ENCODE results near the gene TMEM42. TPM values are rescaled to one million over a fixed set of nuclear protein-coding genes. Genes with fewer than 3 reads are reported as not detected.

The TMEM42 gene
- total and polyA plus RNA-seq, 2 of the 8 experiments (the other 6 are each of a cell fraction or from before 2014, with no cell fraction given) = 11.2 to 41.4 TPM

DNA sequence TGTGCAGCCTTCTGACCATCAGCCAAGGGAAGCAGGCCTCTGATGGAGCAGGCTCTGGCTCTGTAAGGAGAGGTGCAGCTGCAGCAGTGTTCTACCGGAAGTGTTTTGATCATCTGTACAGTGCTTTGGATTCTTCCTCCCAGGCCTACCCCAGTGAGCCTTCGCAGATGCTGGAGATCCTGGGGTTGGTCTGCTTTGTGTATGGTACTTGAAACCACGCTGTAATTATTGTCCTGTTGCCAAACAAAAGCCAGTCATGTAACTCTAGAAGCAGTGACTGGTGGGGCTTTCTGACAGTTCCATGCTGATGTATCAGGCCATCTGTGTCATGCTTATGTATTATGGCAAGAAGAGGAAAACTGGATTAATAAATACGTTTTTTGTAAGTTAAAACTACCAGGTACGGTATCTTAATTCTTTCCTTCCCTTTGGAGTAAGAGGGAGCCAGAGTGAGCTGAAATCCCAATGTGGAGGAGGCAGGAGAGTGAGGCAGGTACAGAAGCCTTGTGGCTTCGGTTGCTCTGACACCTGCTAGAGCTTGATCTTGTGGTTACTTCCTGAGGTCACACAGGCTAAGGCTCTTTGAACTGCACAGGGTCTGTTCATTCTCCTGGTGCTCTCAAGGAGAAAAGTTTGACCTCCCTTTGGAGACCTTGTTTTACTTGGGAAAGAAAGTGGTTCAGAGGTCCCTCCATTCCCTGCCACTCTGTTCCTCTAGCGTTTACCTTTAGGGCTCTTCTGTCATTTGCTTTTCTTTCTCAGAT is 3.7 kb downstream of the TMEM42 start:
- Histone ChIP-seq H2BK12ac (ENCODE audit: low read depth, low read length) (no peak overlapping the region), H2BK120ac (replicated peaks; ENCODE audit: low read depth, low read length) (no peak overlapping the region), H3K36me3 (ENCODE audit: control insufficient read depth in 2 of 4, insufficient read depth in 4 of 4, low read length in 3 of 4) (no peaks in the 10 kb centered on the region), H3K18ac (ENCODE audit: extremely low read depth, low read length) (no peak overlapping the region), H3K4me1 (replicated peaks in 1 of 4; ENCODE audit: control insufficient read depth in 3 of 4, insufficient read depth in 4 of 4, low read length in 3 of 4) (peaks cover 0 to 5% (median 4%) of the 10 kb centered on the region in 4 experiments; a peak in 5 of 7 replicates), H3K4me3 (ENCODE audit: extremely low read depth in 1 of 4, insufficient read depth in 2 of 4, low read depth in 3 of 4, low read length in 4 of 4) (no peak overlapping the region), H3K4ac (replicated peaks; ENCODE audit: insufficient read length, low read depth, low read length) (no peak overlapping the region), H3K27ac (ENCODE audit: low read depth, low read length) (no peak overlapping the region), H3K9me3 (ENCODE audit: insufficient read depth in 2 of 2, low read depth in 1 of 2, low read length in 1 of 2) (no peaks in the 10 kb centered on the region), H2AK5ac (ENCODE audit: low read depth, low read length) (no peak overlapping the region), H2BK5ac (ENCODE audit: low read depth, low read length) (no peak overlapping the region), H3K79me1 (ENCODE audit: low read depth, low read length) (no peaks in the 10 kb centered on the region; the same call in none of the 2 replicates), H4K8ac (ENCODE audit: extremely low read depth, insufficient read depth, low read length) (no peak overlapping the region), H2AFZ (ENCODE audit: low read length) (no peak overlapping the region), H4K5ac (ENCODE audit: insufficient read length, low read depth, low read length) (no peak overlapping the region), H3K14ac (ENCODE audit: insufficient read length) (no peak overlapping the region), H4K91ac (replicated peaks; ENCODE audit: insufficient read length, low read length) (no peak overlapping the region), H3K27me3 (replicated peaks in 1 of 4; ENCODE audit: control insufficient read depth in 3 of 4, extremely low read depth in 1 of 4, insufficient read depth in 3 of 4, low read length in 3 of 4) (no peaks in the 10 kb centered on the region), H3K23ac (ENCODE audit: insufficient read length) (no peak overlapping the region), H3K9ac (replicated peaks in 1 of 4; ENCODE audit: extremely low read depth in 1 of 4, low read depth in 3 of 4, low read length in 3 of 4) (no peak overlapping the region), H2BK15ac (ENCODE audit: low read length) (no peak overlapping the region), H3K23me2 (ENCODE audit: low read depth, low read length) (peaks cover 5% of the 10 kb centered on the region), H3K79me2 (ENCODE audit: control insufficient read depth in 1 of 2, insufficient read depth in 2 of 2, low read length in 2 of 2) (no peaks in the 10 kb centered on the region; a peak in 1 of 4 replicates), H4K20me1 (replicated peaks in 1 of 2; ENCODE audit: control insufficient read depth in 1 of 2, insufficient read depth in 2 of 2, low read length in 2 of 2) (peaks cover 0 to 2% of the 10 kb centered on the region in 2 experiments), H3K56ac (replicated peaks; ENCODE audit: insufficient read length, low read depth, low read length) (no peak overlapping the region), H2BK20ac (ENCODE audit: low read length) (no peak overlapping the region), H3K4me2 (ENCODE audit: insufficient read depth in 1 of 2, low read depth in 2 of 2, low read length in 2 of 2) (no peak overlapping the region)
- ChIA-PET CTCF (ENCODE audit: partially characterized antibody) (interaction anchor here (1.4 to 1.9 kb wide), 3 partner anchors 10 to 49 kb away, joined by 3 to 11 read pairs (median 3); no protein-coding TSS in a partner anchor), POLR2A (ENCODE audit: partially characterized antibody) (interaction anchor here (1.4 kb wide), 1 partner anchor 8 kb away, joined by 3 read pairs; no protein-coding TSS in a partner anchor)
- FAIRE-seq (no peak), DNase-seq (ENCODE audit: low read depth in 1 of 2, low spot score in 2 of 2) (no peak)
- 89% methylated on average over 7 of the region's 7 CpGs; no CpG with 5 or more reads in 1 of the 2 experiments for WGBS, 2 experiments (ENCODE audit: extremely low coverage in 1 of 2, insufficient coverage in 1 of 2, insufficient read length in 1 of 2, insufficient replicate concordance in 2 of 2, low coverage in 1 of 2, low lambda C conversion rate in 2 of 2, missing lambda C conversion rate in 1 of 2)
- no peak for TF ChIP-seq PHF8 (conservative IDR thresholded peaks at IDR 0.05; ENCODE audit: low read depth, low read length)
- TF ChIP-seq HDAC6 (IDR thresholded peaks at IDR 0.05; ENCODE audit: low read depth, low read length) = no peak
- TF ChIP-seq GABPA (IDR thresholded peaks at IDR 0.05; ENCODE audit: borderline replicate concordance, insufficient read depth, low read length) = no peak

All from H1 (cell line).